Smooth muscle cell (in vitro differentiated cells): ENCODE results near the gene CPEB1. TPM values are rescaled to one million over a fixed set of nuclear protein-coding genes. Genes with fewer than 3 reads are reported as not detected.

Source experiments
- DNase-seq: peaks from one replicate; lab custom pipeline; 2025; ENCODE audit not compliant: unreplicated experiment; lab: John Stamatoyannopoulos, UW
- H2AFZ ChIP-seq: fragments of 200-600 bp; sonication (generic); 2 replicates; pipeline ENCODE4 v1.6.0; 2016; ENCODE audit warnings: antibody characterized with exemption, low read depth, mild to moderate bottlenecking
- H3F3A ChIP-seq: fragments of 200-600 bp; sonication (generic); 2 replicates; pipeline ENCODE4 v1.6.0; 2017; ENCODE audit warnings: antibody characterized with exemption, low read depth
- H3K27ac ChIP-seq: fragments of 200-600 bp; sonication (generic); 2 replicates; pipeline ENCODE4 v1.5.1; 2016; ENCODE audit warnings: low read depth, mild to moderate bottlenecking
- H3K27me3 ChIP-seq: fragments of 200-600 bp; sonication (generic); 2 replicates; pipeline ENCODE4 v1.6.1; 2016; ENCODE audit warnings: low read depth, mild to moderate bottlenecking
- H3K36me3 ChIP-seq: fragments of 200-600 bp; sonication (generic); 2 replicates; pipeline ENCODE4 v1.5.1; 2016; ENCODE audit warnings: low read depth
- H3K4me1 ChIP-seq: fragments of 200-600 bp; sonication (generic); 2 replicates; pipeline ENCODE4 v1.5.1; 2016; ENCODE audit warnings: low read depth
- H3K4me2 ChIP-seq: fragments of 200-600 bp; sonication (generic); 2 replicates; pipeline ENCODE4 v1.6.0; 2016; ENCODE audit warnings: mild to moderate bottlenecking
- H3K4me3 ChIP-seq: fragments of 200-600 bp; sonication (generic); 2 replicates; pipeline ENCODE4 v1.5.1; 2016; ENCODE audit warnings: mild to moderate bottlenecking
- H3K79me2 ChIP-seq: fragments of 200-600 bp; sonication (generic); 2 replicates; pipeline ENCODE4 v1.6.0; 2016; ENCODE audit warnings: low read depth, mild to moderate bottlenecking
- H3K9ac ChIP-seq: fragments of 200-600 bp; sonication (generic); 2 replicates; pipeline ENCODE4 v1.6.0; 2016; ENCODE audit warnings: low read depth
- H3K9me3 ChIP-seq: fragments of 200-600 bp; sonication (generic); replicated peaks from 2 replicates; pipeline ENCODE4 v1.5.1; 2016; ENCODE audit warnings: low read depth
- H4K20me1 ChIP-seq: fragments of 200-600 bp; sonication (generic); 2 replicates; pipeline ENCODE4 v1.6.0; 2016; ENCODE audit warnings: low read depth
- WGBS: methylation state at CpG from one replicate; pipeline ENCODE4 v1.1.7; 2016; ENCODE audit warnings: low lambda C conversion rate; 5-methylcytosine and 5-hydroxymethylcytosine counted together
- polyA plus RNA-seq: library from polyadenylated mRNA; unstranded; fragments of >200 nt; fragmentation: Nextera tagmentation; extraction: Ambion mirVana; gene quantifications from 2 replicates; pipeline ENCODE4 v1.2.1, GENCODE V29; 2016
- total RNA-seq: library from RNA; depleted of rRNA; stranded (reverse); fragments of >200 nt; gene quantifications from 2 replicates; pipeline ENCODE4 v1.2.3, GENCODE V29; 2014
- TF ChIP-seq, protein P1 (sequence below): fragments of 200-600 bp; sonication (generic); IDR thresholded peaks from 2 replicates; pipeline ENCODE4 v1.5.1; 2017; ENCODE audit warnings: borderline replicate concordance, mild to moderate bottlenecking, antibody characterized with exemption; ENCODE audit not compliant: insufficient read depth, poor library complexity, severe bottlenecking

CPEB1 gene
- total and polyA plus RNA-seq, 2 experiments from 2014 or later, result 5.8 to 9.8 TPM

DNA sequence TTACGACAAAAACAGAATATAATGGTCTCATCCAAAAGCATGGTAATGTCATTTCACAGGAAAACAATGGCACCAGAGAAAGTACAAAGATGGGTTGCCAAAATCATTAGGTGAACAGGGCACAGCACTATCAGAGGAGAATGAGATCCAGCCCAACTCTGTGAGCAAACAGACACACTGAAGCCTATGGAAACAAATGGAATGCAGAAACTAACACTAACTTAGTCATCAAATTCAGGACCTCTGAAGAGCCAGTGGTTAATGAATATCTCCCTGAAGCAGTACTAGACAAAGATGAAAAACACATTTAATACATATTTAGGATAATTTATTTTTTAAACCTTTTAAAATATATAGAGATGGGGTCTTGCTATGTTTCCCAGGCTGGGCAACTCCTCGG lies 92.3 kb downstream of the CPEB1 start:
- Histone ChIP-seq H3K4me2 (no peak overlapping the region), H3K27ac (no peak overlapping the region), H2AFZ (no peak overlapping the region), H3K9ac (no peak overlapping the region), H3K4me1 (no peaks in the 10 kb centered on the region), H3F3A (no peaks in the 10 kb centered on the region), H3K36me3 (no peaks in the 10 kb centered on the region), H3K27me3 (no peaks in the 10 kb centered on the region), H3K4me3 (no peak overlapping the region), H3K9me3 (no peaks in the 10 kb centered on the region), H3K79me2 (no peaks in the 10 kb centered on the region), H4K20me1 (no peaks in the 10 kb centered on the region)
- DNase-seq, result no peak
- WGBS, result 97% methylated on average over 2 of the region's 2 CpGs
- TF ChIP-seq, protein P1, sequence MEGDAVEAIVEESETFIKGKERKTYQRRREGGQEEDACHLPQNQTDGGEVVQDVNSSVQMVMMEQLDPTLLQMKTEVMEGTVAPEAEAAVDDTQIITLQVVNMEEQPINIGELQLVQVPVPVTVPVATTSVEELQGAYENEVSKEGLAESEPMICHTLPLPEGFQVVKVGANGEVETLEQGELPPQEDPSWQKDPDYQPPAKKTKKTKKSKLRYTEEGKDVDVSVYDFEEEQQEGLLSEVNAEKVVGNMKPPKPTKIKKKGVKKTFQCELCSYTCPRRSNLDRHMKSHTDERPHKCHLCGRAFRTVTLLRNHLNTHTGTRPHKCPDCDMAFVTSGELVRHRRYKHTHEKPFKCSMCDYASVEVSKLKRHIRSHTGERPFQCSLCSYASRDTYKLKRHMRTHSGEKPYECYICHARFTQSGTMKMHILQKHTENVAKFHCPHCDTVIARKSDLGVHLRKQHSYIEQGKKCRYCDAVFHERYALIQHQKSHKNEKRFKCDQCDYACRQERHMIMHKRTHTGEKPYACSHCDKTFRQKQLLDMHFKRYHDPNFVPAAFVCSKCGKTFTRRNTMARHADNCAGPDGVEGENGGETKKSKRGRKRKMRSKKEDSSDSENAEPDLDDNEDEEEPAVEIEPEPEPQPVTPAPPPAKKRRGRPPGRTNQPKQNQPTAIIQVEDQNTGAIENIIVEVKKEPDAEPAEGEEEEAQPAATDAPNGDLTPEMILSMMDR, result no peak

DNA sequence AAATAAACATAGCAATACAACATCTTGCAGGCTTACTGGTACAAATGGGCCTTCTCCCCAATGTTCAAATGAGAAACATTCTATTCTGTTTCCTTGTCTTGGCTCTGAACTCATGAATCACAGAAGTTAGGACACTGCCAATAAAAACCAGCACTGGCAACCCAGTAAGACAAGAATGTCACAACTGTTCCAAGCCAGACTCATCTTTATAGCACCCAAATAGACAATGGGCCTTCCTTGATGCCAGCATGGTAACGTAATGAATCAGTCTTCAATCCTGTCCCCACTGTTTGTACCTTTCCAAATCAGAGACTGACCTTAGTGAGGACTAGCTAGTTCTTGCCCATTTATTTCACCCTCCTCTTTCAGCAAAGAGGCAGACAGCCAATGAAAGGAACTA lies 92.8 kb downstream of the CPEB1 start:
- Histone ChIP-seq H3K27ac (no peak overlapping the region), H3K4me2 (no peak overlapping the region), H3F3A (no peaks in the 10 kb centered on the region), H3K4me3 (no peak overlapping the region), H3K4me1 (no peaks in the 10 kb centered on the region), H3K27me3 (no peaks in the 10 kb centered on the region), H3K9ac (no peak overlapping the region), H4K20me1 (no peaks in the 10 kb centered on the region), H3K79me2 (no peaks in the 10 kb centered on the region), H3K9me3 (no peaks in the 10 kb centered on the region), H3K36me3 (no peaks in the 10 kb centered on the region), H2AFZ (no peak overlapping the region)
- no peak for DNase-seq
- WGBS, result 91% methylated on average over 1 of the region's 1 CpG
- TF ChIP-seq, protein P1, result no peak

DNA sequence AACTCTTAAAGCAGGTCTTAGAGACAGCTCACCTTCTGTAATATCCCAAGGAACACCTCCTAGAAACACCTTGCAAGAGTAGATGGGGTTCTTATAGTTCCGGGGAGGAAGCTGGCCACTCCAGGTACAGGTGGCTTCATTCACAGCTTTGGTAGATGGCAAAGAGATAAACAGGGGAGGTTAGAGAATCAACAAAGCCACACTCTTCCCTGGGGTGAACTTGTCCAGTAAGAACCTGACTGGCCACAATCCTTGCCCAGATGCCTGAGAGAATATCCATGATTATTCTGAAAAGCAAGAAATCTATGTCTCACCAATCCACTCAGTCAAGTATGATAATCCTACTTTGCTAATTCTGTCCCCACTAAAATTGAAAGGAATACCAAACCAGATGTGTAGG lies 93.3 kb downstream of the CPEB1 start:
- Histone ChIP-seq H3K4me1 (no peaks in the 10 kb centered on the region), H3K4me3 (no peak overlapping the region), H3K79me2 (no peaks in the 10 kb centered on the region), H3K36me3 (no peaks in the 10 kb centered on the region), H3K9ac (no peak overlapping the region), H3K9me3 (no peaks in the 10 kb centered on the region), H3K4me2 (no peak overlapping the region), H3F3A (no peaks in the 10 kb centered on the region), H2AFZ (no peak overlapping the region), H3K27ac (no peak overlapping the region), H4K20me1 (no peaks in the 10 kb centered on the region), H3K27me3 (no peaks in the 10 kb centered on the region)
- TF ChIP-seq, protein P1, result no peak
- WGBS, result 73% methylated on average over 1 of the region's 1 CpG
- DNase-seq, result no peak

DNA sequence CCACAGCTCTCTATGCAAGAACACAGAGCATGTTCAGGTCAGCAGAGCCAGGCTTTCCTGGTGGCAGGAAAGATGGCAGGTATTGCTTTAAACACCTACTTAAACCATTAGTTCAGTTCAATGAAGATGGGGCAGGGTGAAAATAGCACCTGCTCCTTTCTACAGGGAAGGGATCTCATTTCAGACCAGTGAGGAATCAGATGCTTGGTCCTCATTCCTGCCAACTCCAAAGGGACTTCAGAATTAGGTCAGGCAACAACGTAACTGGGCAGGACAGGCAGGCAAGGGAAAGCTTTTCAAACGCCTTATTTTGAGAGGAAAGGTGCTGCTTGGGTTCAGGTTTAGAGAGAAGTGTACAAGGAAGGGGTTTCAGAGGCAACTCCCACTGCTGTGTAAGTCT lies 94.3 kb downstream of the CPEB1 start:
- no peak for DNase-seq
- H3K9me3 ChIP-seq, result no peaks in the 10 kb centered on the region
- H3K27me3 ChIP-seq, result no peaks in the 10 kb centered on the region
- H3K4me3 ChIP-seq, result no peak overlapping the region
- no peaks in the 10 kb centered on the region for H3F3A ChIP-seq
- no peak overlapping the region for H3K9ac ChIP-seq
- no peak overlapping the region for H2AFZ ChIP-seq
- H3K79me2 ChIP-seq, result no peaks in the 10 kb centered on the region
- no peaks in the 10 kb centered on the region for H4K20me1 ChIP-seq
- TF ChIP-seq, protein P1, result no peak
- H3K27ac ChIP-seq, result no peak overlapping the region
- WGBS, result 89% methylated on average over 2 of the region's 2 CpGs
- no peaks in the 10 kb centered on the region for H3K4me1 ChIP-seq
- H3K4me2 ChIP-seq, result no peak overlapping the region
- H3K36me3 ChIP-seq, result no peaks in the 10 kb centered on the region
